Fibroblast of lung (primary cell): ENCODE results near the gene NRCAM. TPM values are rescaled to one million over a fixed set of nuclear protein-coding genes. Genes with fewer than 3 reads are reported as not detected.
A peak's percentile ranks its signal among the peaks of the same experiment; 100 is the strongest.

Source experiments
- DNase-seq, 2 donors: peaks; one replicate each; pipeline versions ENCODE4 v3.0.0 to v3.0.0-alpha.2; 2010; ENCODE audit warnings: low read depth in 2 of 2
- H2AFZ ChIP-seq: 2 replicates; pipeline ENCODE4 v1.5.1; 2012; ENCODE audit warnings: low read length, control low read depth, inconsistent platforms
- H3K27ac ChIP-seq: 2 replicates; pipeline ENCODE4 v1.5.1; 2011; ENCODE audit warnings: low read length, control low read depth; ENCODE audit not compliant: insufficient read depth
- H3K27me3 ChIP-seq: 2 replicates; pipeline ENCODE4 v1.5.1; 2011; ENCODE audit warnings: mild to moderate bottlenecking, low read length; ENCODE audit not compliant: control insufficient read depth, insufficient read depth
- H3K36me3 ChIP-seq: 2 replicates; pipeline ENCODE4 v1.5.1; 2011; ENCODE audit warnings: low read length; ENCODE audit not compliant: control insufficient read depth, insufficient read depth
- H3K4me1 ChIP-seq: 2 replicates; pipeline ENCODE4 v1.5.1; 2011; ENCODE audit warnings: low read length; ENCODE audit not compliant: control insufficient read depth, insufficient read depth; ENCODE audit errors: extremely low read depth
- H3K4me2 ChIP-seq: 2 replicates; pipeline ENCODE4 v1.5.1; 2011; ENCODE audit warnings: low read length, control low read depth; ENCODE audit not compliant: insufficient read depth; ENCODE audit errors: extremely low read depth
- H3K4me3 ChIP-seq, 4 experiments: fragments of 200-600 bp in 1 of 4; sonication (generic) in 1 of 4; replicated peaks in 1 of 4; 2 replicates each; pipeline ENCODE4 v1.5.1; 2011 to 2016; ENCODE audit warnings: low read length in 4 of 4, low read depth in 3 of 4, mild to moderate bottlenecking in 3 of 4, control low read depth in 2 of 4, inconsistent platforms in 1 of 4, mixed read lengths in 1 of 4; ENCODE audit not compliant: insufficient read depth in 1 of 4; ENCODE audit errors: control extremely low read depth in 1 of 4
- H3K79me2 ChIP-seq: 2 replicates; pipeline ENCODE4 v1.5.1; 2012; ENCODE audit warnings: mild to moderate bottlenecking, low read length, inconsistent platforms; ENCODE audit not compliant: control insufficient read depth, insufficient read depth
- H3K9ac ChIP-seq: 2 replicates; pipeline ENCODE4 v1.5.1; 2011; ENCODE audit warnings: mild to moderate bottlenecking, low read length, control low read depth; ENCODE audit not compliant: insufficient read depth
- H3K9me3 ChIP-seq: 2 replicates; pipeline ENCODE4 v1.5.1; 2012; ENCODE audit warnings: low read depth, low read length; ENCODE audit not compliant: control insufficient read depth, insufficient read depth
- H4K20me1 ChIP-seq: 2 replicates; pipeline ENCODE4 v1.5.1; 2011; ENCODE audit warnings: low read length; ENCODE audit not compliant: control insufficient read depth, insufficient read depth; ENCODE audit errors: extremely low read depth
- EZH2 ChIP-seq: IDR thresholded peaks from 2 replicates; pipeline ENCODE4 v1.5.1; 2012; ENCODE audit warnings: low read length, control low read depth, mild to moderate bottlenecking; ENCODE audit errors: missing control alignments
- polyA plus RNA-seq, 2 donors: library from polyadenylated mRNA; depleted of rRNA in 1 of 2; stranded (reverse) in 1 of 2; unstranded in 1 of 2; fragments of >200 nt; gene quantifications; 2 replicates each; pipeline ENCODE4 v1.2.1, GENCODE V29; 2011 to 2012; ENCODE audit warnings: missing spikeins in 1 of 2
- total RNA-seq: library from RNA; depleted of rRNA; stranded (reverse); fragments of >200 nt; gene quantifications from 2 replicates; pipeline ENCODE4 v1.2.1, GENCODE V29; 2014
- TF ChIP-seq, protein P1 (sequence below), 2 donors: IDR thresholded peaks in 1 of 2; conservative IDR thresholded peaks in 1 of 2; 1 replicate in 1 of 2; 2 replicates in 1 of 2; pipeline ENCODE4 v1.5.1; 2011 to 2012; ENCODE audit warnings: low read length in 2 of 2, control low read depth in 1 of 2, inconsistent platforms in 1 of 2, low read depth in 1 of 2, mild to moderate bottlenecking in 1 of 2

NRCAM gene
- total and polyA plus RNA-seq, 2 donors (not counting 1 experiment from before 2014, with no cell fraction given), result 2.1 to 2.2 TPM

DNA sequence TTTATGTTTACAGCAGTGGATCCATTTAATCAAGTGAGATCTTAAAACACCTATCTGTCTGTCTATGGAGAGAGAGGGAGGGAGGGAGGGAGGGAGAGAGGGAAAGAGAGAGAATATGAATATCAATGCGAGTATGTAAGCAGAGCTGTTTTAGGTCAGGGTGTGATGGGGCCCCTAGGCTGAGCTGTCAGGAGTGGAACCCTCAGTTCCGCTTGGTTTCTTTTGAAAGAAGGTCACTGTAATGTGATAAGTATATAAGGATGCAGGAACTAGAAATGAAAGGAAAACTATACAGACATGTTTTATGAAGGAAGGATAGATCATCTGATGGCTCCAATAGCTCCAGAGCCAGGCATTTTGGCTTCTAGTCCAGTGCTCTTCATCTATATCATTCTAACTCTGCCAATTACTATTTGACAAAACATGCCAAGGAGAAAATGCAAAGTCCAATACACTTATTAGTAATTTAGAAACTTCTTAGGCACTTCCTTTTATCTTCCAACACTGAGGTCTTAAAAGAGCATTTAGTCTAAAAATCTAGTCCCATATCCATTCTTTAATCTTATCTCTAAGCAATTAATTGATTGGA is 70.3 kb downstream of the NRCAM start:
- Histone ChIP-seq H3K27ac (no peak overlapping the region), H3K79me2 (no peaks in the 10 kb centered on the region), H3K4me2 (no peak overlapping the region), H3K4me3 (no peak overlapping the region), H2AFZ (no peak overlapping the region), H3K9ac (no peak overlapping the region), H4K20me1 (no peaks in the 10 kb centered on the region), H3K27me3 (no peaks in the 10 kb centered on the region), H3K9me3 (no peaks in the 10 kb centered on the region), H3K36me3 (no peaks in the 10 kb centered on the region), H3K4me1 (no peaks in the 10 kb centered on the region)
- no peak for TF ChIP-seq EZH2
- TF ChIP-seq, protein P1, sequence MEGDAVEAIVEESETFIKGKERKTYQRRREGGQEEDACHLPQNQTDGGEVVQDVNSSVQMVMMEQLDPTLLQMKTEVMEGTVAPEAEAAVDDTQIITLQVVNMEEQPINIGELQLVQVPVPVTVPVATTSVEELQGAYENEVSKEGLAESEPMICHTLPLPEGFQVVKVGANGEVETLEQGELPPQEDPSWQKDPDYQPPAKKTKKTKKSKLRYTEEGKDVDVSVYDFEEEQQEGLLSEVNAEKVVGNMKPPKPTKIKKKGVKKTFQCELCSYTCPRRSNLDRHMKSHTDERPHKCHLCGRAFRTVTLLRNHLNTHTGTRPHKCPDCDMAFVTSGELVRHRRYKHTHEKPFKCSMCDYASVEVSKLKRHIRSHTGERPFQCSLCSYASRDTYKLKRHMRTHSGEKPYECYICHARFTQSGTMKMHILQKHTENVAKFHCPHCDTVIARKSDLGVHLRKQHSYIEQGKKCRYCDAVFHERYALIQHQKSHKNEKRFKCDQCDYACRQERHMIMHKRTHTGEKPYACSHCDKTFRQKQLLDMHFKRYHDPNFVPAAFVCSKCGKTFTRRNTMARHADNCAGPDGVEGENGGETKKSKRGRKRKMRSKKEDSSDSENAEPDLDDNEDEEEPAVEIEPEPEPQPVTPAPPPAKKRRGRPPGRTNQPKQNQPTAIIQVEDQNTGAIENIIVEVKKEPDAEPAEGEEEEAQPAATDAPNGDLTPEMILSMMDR (conservative IDR thresholded peaks at IDR 0.05 in 1 of 2, IDR thresholded peaks at IDR 0.05 in 1 of 2; ENCODE audit: low read depth in 1 of 2, low read length in 2 of 2), result no peak
- DNase-seq, result no peak

DNA sequence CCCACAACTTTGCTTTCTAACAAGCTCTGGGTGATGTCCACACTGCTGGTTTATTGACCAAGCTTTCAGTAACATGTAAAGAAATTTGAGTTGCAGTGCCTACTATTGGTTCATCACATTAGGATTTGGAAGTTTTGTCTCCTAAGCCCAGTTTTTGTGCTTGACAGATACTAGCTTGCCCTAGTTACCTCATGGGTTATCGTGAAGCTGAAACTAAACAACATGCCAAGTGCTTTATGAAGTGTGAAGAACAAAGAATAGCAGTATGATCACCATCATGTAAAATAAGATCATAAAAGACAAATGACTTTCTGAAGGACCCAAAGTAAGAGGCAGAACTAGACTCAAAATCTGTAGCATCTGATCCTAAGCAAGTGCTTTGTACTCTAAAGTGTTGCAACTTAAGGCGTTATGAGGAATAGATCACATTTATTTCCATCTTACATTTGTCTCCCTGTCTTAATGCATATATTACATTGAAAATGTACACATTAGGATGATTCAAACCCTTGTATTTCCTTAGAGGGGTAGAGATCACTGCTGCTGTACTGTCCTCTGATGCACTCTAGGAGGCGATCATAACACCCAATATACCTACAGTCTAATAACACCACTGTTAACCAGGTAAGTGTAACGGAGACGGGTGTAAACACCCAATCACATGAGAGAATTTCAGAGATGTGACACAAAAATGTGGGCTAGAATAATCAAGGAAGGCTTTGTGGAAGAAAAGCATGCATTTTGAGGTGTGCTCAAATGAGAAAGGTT is 71.3 kb downstream of the NRCAM start:
- Histone ChIP-seq H3K9me3 (no peaks in the 10 kb centered on the region), H3K79me2 (no peaks in the 10 kb centered on the region), H4K20me1 (no peaks in the 10 kb centered on the region), H3K4me1 (no peaks in the 10 kb centered on the region), H3K4me2 (no peak overlapping the region), H3K27me3 (no peaks in the 10 kb centered on the region), H3K4me3 (no peak overlapping the region), H2AFZ (no peak overlapping the region), H3K36me3 (no peaks in the 10 kb centered on the region), H3K9ac (no peak overlapping the region), H3K27ac (no peak overlapping the region)
- TF ChIP-seq, protein P1 (conservative IDR thresholded peaks at IDR 0.05 in 1 of 2, IDR thresholded peaks at IDR 0.05 in 1 of 2; ENCODE audit: low read depth in 1 of 2, low read length in 2 of 2), result peak in 1 of 2 donors; percentile 6
- TF ChIP-seq EZH2, result no peak
- no peak for DNase-seq

DNA sequence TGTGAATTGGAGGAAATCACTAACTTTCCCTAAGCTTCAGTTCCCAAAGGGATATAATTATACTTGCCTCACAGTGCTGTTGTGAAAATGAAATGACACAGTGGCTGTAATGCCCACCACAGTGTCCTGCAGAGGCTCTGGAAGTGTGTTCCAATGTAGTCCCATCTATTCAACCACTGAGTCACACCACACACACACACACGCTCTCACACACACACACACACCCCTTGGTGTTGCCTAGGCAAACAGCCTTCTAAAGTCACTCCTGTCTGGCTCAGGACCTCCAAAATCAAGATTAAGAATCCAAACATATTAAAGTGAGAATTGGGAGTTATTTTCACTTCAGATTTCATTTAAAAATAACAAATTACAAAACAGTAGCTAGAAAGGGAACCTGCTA is 73.3 kb downstream of the NRCAM start:
- no peaks in the 10 kb centered on the region for H4K20me1 ChIP-seq
- no peaks in the 10 kb centered on the region for H3K9me3 ChIP-seq
- no peak overlapping the region for H3K9ac ChIP-seq
- TF ChIP-seq EZH2, result no peak
- TF ChIP-seq, protein P1 (conservative IDR thresholded peaks at IDR 0.05 in 1 of 2, IDR thresholded peaks at IDR 0.05 in 1 of 2; ENCODE audit: low read depth in 1 of 2, low read length in 2 of 2), result no peak
- H3K27ac ChIP-seq, result no peak overlapping the region
- H3K4me3 ChIP-seq, result no peak overlapping the region
- DNase-seq, result peak in 1 of 2 donors; percentile 8
- no peaks in the 10 kb centered on the region for H3K36me3 ChIP-seq
- no peaks in the 10 kb centered on the region for H3K79me2 ChIP-seq
- H3K4me1 ChIP-seq, result no peaks in the 10 kb centered on the region
- no peak overlapping the region for H2AFZ ChIP-seq
- H3K4me2 ChIP-seq, result no peak overlapping the region
- no peaks in the 10 kb centered on the region for H3K27me3 ChIP-seq
